NCI-H2029 treated with DMSO at 0.1 percent for 48 hours (cell line): ENCODE data around the gene CD164.
"Not testable (repeated sequence)": the region's sequence is repeated elsewhere in the genome, so short reads cannot be mapped to it uniquely, and the experiment has no call there.

ENCODE experiments used
- DNase-seq: peaks from one replicate; lab custom pipeline; 2025; lab: John Stamatoyannopoulos, UW

The CD164 gene

DNA sequence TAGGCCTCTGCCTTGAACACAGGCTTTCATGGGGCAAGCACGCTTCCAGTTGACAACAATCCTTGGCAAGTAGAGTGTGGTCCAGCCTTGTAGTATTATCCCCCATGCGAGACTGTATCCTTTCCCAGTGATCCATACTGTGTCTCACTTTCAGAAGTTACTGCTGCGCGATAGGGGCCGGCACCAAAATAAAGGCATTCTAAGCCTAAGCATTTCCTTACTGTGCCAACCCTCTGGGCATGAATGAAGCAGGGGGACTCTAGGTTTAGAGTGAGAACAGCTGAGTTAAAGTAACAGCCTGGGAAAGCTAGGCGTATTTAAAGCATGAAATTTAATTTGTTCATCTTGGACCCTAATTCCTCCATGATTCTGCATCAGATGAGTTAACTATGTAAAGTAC, 39.4 kb downstream of the CD164 start:
- DNase-seq, result no peak

- DNase-seq, result no peak
These were observed 39.8 kb downstream of the CD164 start for GRCh38 chr6:109342506-109342905.

DNA sequence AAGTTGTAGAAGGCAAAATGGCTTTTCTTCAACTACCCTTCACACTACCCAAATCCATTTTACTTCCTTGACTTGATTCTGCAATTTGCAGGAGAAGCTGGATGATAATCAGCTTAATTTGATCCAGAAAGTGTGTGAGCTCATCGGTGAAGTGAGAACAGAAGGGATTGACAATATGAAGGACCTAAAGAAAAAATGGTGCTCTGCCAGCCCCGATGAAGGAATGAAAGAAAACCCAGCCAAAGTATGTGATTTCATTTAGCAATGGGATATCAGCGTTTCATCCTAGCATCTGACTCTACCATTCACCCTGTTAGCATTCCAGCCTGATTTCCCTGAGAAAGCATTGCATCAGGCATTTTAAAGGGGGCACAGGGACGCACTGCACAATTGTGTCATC, 41.5 kb downstream of the CD164 start:
- no peak for DNase-seq

- no peak for DNase-seq
These were observed 42.2 kb downstream of the CD164 start for GRCh38 chr6:109339906-109340678.

DNA sequence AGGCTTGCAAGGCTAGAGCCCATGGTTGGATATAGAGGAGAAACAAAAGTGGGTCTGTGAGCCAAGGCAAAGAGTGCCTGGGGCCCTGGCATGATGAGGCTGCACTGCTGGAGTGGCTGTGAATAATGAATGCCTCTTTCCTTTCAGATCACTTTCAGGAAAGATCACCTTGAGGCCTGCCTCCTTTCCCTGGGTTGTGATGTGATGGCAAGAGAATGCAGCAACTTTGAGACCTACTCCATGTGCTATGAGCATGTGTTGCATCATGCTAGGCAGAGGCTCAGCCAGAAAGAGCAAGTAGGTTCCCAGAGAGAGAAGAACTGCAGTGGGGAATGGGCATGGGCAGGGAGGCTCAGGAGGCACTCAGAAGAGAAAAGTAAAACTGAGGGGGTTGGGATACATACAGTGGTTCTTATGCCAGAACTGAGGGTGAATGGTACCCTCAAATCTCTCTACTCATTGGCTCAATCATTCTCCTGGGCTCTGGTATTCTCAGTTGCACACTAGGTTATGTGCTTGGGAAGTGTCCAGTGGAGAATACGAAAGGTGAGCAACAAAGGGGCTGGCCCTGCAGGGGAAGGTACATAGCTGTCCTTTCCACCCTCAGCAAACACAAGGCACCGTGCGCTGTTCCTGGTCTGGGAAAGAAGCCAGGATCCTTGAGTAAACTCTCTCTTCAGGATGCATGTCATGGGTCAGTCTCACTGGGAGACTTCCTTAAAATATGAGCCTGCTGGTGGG, 45.9 kb downstream of the CD164 start:
- peak; percentile 84 for DNase-seq

GRCh38 chr6:109333870-109334269, 48.4 kb downstream of the CD164 start:
- DNase-seq, result not testable (repeated sequence)

DNA sequence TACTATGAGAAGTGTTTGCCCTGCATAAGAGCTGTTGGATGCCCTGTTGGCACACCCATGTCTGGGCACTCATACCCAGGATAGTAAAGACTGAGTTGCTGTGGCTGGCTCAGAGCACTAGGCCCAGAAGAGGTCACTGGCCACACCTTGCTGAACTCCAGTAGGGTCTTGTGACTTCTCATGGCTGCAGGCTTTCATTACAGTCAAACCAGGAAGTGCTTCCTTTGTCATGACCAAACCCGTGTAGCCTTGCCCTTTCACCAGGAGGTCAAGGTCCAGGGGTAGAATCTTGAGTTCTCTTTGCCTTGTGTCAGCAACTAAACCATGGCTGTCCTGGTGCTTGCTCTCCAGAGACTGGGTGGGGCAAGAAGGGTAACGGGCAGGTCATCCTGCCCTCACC, 49.5 kb downstream of the CD164 start:
- DNase-seq, result no peak

DNA sequence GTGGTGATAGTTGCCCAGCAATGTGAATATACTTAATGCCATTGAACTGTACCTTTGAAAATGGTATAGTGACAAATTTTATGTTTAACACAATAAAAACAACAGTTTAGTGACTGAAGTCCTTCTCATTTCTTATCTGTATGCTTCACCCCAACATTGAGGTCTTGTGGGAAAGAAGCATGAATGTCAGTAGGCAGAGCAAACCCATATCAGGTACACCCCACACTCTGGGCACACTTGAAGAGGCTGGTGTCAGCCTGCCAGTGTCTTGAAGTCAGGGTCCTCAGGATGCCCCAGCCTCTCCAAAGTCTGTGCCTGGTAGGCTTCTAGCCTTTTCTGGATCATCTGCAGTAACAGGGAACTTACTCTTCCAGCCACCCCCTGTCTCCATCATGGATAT, 51.2 kb downstream of the CD164 start:
- no peak for DNase-seq

DNA sequence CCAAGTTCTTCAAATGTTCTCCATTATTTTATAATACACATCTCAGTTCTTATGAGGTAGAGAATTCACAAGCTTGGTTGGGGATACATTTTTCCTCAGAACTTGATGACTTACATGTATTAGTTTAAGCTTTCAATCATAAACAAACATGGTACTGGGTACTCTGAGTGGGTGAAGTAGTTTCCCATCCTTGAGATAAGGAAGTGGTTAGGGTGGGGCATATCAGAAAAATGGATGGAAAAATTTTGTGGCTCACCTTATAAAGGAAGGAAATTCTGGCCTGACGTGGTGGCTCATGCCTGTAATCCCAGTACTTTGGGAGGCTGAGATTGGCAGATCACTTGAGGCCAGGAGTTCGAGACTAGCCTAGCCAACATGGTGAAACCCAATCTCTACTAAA, 52.0 kb downstream of the CD164 start:
- DNase-seq, result no peak

DNA sequence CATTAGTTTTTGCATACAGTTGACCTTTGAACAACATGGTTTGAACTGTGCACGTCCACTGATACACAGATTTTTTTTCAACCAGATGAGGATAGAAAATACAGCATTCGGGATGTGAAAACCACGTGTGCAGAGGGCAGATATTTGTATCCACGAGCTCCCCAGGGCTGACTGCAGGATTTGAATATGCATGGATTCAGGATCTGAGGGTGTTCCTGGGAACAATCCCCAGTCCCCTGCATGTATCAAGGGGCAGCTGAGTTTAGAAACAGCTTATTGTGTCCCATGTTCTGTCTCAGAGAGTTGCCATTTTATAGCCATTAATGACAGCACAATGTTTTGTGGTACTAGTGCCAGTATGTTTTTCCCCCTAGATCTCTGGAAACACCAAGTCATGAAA, 53.6 kb downstream of the CD164 start:
- no peak for DNase-seq

GRCh38 chr6:109327959-109328358, 54.3 kb downstream of the CD164 start:
- DNase-seq, result no peak

DNA sequence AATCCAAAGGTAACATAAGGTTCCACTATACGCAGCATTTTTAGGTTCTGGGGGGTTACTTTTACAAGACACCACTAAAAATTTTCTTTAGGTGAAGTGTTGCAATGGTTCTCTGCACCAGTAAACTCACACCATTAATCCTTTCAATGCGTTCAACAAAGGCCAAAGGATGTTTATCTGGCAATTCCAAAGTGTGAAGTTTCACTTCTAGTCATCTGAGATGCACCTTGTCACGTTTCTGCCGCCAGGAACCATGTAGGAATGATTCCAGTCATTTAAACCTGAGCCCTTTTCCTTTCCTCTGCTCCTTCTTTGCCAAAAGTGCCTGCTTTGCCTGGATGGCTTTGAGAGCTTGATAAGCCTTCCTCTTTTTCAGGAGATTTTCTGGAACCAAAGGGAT, 54.8 kb downstream of the CD164 start:
- DNase-seq, result no peak

DNA sequence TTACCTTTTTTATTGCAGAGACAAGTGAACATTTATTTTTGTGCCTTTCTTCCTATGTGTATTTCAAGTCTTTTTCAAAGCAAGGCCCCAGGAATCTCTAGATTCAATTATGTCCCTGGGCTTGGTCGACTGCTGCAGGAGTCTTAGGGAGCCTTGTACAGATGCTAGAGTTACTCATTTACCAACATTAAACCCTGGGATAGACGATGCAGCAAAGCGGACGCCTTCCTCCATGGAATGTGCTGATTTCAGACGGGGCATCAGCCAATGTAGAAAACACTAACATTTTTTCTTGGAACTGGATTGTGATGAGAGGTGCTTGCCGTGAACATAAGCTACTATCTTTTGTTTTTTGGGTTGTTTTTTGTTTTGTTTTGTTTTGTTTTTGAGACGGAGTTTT, 55.9 kb downstream of the CD164 start:
- no peak for DNase-seq

- no peak for DNase-seq
These were observed 56.9 kb downstream of the CD164 start for GRCh38 chr6:109325400-109325801.

DNA sequence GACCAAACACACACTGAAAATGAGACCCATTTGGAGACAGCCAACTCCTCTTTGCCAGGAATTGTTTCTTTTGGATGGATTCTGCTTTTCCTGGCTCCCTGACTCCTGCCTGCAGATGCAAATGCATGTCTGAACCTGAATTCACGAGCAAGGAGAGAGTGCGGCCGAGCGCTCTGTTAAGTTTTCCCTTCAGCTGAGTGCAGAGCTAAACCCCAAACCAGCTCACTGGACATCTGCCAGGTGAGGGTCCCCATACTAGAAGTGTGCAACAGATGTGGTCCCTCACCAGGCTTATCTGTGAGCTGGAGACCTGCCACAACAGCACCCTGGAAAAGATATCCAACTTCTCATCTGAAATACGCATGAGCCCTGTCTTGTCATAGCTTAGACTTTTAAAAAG, 59.0 kb downstream of the CD164 start:
- DNase-seq, result no peak

- no peak for DNase-seq
These were observed 59.4 kb downstream of the CD164 start for GRCh38 chr6:109322825-109323224.

DNA sequence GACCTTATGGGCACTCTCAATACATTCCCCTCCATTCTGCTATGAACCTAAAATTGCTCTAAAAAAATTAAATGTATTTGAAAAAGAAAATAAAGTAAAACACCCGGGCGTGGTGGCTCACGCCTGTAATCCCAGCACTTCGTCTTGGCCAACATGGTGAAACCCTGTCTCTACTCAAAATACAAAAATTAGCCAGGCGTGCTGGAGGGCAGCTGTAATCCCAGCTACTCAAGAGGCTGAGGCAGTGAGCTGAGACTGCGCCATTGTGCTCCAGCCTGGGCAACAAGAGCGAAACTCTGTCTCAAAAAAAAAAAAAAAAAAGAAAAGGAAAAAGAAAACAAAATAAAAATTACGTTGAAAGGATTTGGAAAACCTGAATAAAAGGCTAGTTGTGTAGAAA, 60.5 kb downstream of the CD164 start:
- peak; percentile 48 for DNase-seq

GRCh38 chr6:109320072-109320471, 62.2 kb downstream of the CD164 start:
- DNase-seq, result no peak

GRCh38 chr6:109318328-109318876, 63.9 kb downstream of the CD164 start:
- peak; percentile 88 for DNase-seq

- no peak for DNase-seq
These were observed 65.4 kb downstream of the CD164 start for GRCh38 chr6:109316909-109317308.
